Kidney capillary endothelial cell (primary cell): ENCODE results near the gene ZMPSTE24.
A peak's percentile ranks its signal among the peaks of the same experiment; 100 is the strongest.
"Not testable (repeated sequence)": the region's sequence is repeated elsewhere in the genome, so short reads cannot be mapped to it uniquely, and the experiment has no call there.

Source experiments
- DNase-seq: peaks from one replicate; pipeline ENCODE4 v3.0.0-alpha.2; 2018; ENCODE audit warnings: low spot score

The ZMPSTE24 gene

GRCh38 chr1:40318970-40319621 lies 61.1 kb downstream of the ZMPSTE24 start:
- no peak for DNase-seq

- DNase-seq, result not testable (repeated sequence)
Measured at GRCh38 chr1:40331403-40331802, 73.4 kb downstream of the ZMPSTE24 start.

DNA sequence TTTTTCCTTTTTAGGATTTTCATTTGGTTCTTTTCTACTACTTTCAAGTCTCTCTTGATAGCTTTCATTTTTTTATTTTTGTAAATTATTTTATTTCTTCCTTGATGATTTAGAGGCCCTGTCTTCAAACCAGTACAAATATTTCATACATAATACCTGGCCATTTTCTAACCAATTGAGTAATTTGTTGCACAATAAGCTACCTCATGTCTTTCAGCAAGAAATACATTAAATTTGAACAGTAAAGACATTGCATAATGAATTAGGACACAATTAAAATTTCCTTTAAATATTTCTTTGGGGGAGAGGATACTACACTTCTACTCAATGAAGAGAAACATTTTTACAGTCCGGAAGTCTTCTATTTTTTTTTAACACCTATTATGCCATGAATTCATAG lies 74.7 kb downstream of the ZMPSTE24 start:
- no peak for DNase-seq

DNA sequence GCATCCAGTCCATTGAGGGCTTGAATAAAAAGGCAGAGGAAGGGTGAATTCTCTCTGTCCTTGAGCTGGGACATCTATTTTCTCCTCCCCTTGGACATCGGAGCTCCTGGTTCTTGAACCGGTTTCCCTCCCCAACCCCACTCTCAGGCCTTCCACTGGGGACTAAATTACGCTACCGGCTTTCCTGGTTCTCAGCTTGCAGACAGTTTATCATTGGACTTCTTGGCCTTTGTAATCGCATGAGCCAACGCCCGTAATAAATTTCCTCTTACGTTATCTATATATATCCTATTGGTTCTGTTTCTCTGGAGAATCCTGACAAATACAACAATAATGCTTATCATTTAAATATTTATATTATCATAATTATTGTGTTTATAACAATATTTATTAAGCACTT lies 79.4 kb downstream of the ZMPSTE24 start:
- DNase-seq, result no peak

- DNase-seq, result peak; percentile 70
Measured at GRCh38 chr1:40338745-40339419, 80.8 kb downstream of the ZMPSTE24 start.

DNA sequence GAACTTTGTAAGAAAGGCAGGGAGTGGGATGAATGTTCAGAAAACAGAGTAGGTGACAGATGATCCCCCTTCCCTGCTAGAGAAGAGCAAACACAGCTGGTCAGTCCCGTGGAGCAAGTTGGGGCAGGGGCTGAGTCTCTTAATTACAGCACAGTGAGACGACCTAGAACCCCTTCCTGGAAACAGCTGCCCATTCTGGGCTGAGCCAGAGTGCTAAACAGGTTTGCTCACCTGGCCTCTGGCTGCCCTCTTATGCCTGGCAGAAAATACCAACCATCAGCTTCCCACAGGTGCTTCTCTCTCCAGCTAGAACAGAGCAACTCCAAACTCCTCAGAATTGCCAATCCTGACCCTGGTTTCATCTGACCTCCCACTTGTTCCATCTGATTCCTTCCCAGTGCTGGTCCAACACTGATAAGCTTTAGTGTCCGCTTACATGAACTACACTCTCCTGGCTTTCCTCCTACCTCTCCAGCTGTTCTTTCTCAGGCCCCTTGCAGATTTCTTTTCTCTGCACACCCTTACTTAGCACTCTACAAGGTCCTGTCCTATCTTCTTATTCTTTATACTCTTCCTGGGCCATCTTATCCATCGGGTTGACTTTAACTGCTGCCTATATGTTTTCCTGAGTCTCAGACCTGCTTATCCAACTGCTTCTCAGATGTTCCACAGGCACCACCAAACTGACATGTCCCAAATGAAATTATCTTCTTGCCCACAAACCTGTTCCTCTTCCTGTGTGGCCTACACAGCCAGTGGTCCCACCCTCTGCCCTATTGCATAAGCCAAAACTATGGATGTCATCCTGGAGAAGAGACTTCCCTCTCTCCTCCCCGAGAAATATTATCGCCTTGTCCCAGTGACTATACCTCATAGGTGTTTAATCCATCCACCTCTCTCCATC lies 81.6 kb downstream of the ZMPSTE24 start:
- DNase-seq, result no peak

GRCh38 chr1:40341491-40342380 lies 83.7 kb downstream of the ZMPSTE24 start:
- no peak for DNase-seq

DNA sequence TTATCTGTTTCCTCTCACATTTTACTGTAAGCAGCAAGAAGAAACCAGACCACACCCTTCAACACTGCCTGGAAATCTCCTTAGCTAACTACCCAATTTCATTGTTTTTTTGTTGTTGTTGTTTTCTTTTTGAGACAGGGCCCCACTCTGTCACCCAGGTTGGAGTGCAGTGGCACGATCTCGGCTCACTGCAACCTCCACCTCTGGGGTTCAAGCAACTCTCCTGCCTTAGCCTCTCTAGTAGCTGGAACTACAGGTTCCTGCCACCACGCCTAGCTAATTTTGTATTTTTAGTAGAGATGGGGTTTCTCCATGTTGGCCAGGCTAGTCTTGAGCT lies 84.3 kb downstream of the ZMPSTE24 start:
- not testable (repeated sequence) for DNase-seq
